Embryonic facial prominence (tissue), 1 donor: ENCODE measurements around the gene BNIPL.
A peak's percentile ranks its signal among the peaks of the same experiment; 100 is the strongest.

ENCODE experiments used
- DNase-seq: peaks from one replicate; pipeline ENCODE4 v3.0.0-alpha.2; 2016; ENCODE audit errors: extremely low spot score

The BNIPL gene

GRCh38 chr1:151036356-151036755 is at the start of gene BNIPL:
Gene BNIPL (plus strand): TSS chr1:151036586. CDS start chr1:151036726, 140 bp downstream.
- no peak for DNase-seq

DNA sequence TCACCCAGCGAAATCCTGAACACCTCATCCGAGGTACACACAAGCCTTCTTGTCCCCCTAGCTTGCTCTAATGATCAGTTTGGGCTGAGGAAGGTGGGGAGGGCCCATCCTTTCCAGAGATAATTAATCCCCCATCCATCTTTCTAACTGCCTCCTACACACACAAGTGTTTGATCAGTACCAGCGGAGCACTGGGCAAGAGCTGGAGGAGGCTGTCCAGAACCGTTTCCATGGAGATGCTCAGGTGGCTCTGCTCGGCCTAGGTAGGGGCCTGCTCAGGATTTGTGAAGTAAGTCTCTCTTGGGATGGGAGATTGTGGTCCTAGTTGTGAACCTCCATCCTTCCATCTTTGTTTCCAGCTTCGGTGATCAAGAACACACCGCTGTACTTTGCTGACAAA is 48.5 kb upstream of the BNIPL start:
- no peak for DNase-seq

GRCh38 chr1:150992626-150993025 is 43.8 kb upstream of the BNIPL start:
- no peak for DNase-seq

- no peak for DNase-seq
Observed at GRCh38 chr1:150994248-150994647, 42.1 kb upstream of the BNIPL start.

DNA sequence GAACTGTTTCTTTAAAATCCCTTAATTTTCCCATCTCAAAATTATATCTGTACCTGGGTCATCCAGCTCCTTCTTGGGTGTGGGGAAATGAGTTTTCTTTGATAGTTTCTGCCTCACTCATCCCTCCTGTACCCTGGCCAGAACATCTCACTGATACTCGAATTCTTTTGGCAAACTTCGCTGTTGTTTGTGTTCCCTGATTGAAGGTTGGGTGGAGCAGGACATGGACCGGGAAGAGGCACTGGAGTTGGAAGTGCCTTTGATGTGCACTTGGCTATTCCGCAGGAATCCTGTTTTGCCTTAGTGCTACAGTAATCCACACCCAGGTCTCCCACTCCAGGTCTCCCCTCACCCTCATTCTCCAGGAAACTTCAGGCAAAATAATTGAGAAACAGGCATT is 40.9 kb upstream of the BNIPL start:
- DNase-seq, result no peak

- no peak for DNase-seq
Observed at GRCh38 chr1:150995896-150996295, 40.5 kb upstream of the BNIPL start.

DNA sequence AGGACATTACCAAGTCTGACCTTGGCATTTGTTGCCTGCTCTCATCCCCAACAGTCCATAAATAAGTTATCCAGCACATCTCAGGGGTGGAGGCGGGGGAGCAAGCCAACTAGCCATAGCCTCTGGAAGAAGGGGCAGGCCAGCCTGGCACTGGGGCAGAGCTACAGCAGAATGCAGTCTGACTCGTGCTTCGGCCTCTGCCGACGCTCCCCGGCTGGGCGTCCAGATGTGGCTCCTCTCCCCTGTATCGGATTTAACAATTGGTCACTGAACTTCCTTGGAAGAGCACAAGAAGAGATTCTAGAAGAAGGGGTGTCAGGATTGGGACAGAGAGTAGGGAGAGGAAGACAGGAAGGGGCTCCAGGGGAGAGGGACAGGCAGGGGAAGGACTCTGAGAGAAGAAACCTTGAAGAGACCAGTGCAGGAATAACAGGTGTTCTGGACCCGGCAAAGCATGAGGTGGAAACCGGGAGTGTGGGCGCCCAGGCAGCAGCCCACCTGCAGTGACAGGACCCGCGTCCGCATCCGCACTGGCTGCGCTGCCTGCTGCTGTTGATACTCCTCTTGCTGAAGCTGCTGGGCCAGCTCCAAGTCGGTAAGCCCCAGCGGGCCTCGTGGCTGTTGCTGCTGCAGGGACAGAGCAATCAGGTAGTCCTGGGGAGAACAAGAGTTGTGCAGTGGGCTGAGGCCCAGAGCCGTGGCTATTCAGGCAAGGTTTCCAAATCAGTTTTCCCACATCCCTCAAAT is 39.1 kb upstream of the BNIPL start:
- no peak for DNase-seq

- no peak for DNase-seq
Observed at GRCh38 chr1:150997949-150998348, 38.4 kb upstream of the BNIPL start.

DNA sequence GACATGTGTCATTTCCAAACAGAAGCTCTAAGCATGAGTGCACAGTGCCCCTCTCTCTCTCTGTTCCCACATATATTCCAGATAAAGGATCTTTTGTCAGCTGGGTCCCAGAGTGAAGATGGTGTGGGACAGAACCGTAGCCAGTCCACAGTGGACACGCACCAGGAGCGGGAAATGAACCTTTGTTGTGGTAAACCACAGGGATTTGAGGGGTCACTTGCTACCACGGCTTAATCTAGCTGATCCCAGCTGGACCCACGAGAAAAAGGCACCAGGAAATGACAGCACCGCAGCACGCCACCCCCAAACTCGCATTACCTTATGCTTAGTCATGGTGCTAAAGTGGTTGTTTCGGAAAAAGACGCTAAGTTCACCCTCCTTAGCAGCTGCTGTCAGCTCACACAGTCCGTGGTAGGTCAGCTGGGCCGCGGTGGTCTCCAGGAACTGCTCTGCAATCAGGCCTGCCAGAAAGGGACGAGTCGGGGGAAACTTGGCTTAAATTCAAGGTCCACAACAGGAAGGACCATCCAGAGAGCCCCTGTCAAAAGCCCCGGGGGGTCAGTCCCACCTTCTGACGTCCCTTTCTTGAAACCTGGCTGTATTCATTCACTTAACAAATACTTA is 37.2 kb upstream of the BNIPL start:
- DNase-seq, result no peak

DNA sequence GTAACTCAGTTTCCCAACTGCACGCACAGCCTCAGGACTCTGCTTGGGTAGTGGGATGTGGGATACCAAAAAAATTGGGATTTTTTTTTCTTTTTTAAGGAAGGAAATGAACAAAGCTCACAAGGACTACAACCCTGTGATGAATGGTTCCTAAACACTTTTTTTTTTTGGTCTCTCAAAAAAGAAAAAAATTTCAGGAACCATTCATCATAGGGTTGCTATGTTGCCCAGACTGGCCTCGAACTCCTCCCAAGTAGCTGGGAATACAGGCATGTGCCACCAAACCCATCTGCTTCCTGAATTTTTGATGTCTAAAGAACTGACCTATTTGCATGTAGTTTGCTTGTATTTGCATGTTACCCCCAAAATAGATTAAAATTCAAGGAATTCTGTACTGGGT is 36.5 kb upstream of the BNIPL start:
- no peak for DNase-seq

- DNase-seq, result no peak
Observed at GRCh38 chr1:151000408-151000807, 36.0 kb upstream of the BNIPL start.

- no peak for DNase-seq
Observed at GRCh38 chr1:151001602-151002001, 34.8 kb upstream of the BNIPL start.

- no peak for DNase-seq
Observed at GRCh38 chr1:151002051-151002450, 34.3 kb upstream of the BNIPL start.

- no peak for DNase-seq
Observed at GRCh38 chr1:151002611-151003010, 33.8 kb upstream of the BNIPL start.

- DNase-seq, result no peak
Observed at GRCh38 chr1:151003180-151003579, 33.2 kb upstream of the BNIPL start.

- DNase-seq, result no peak
Observed at GRCh38 chr1:151005729-151006319, 30.6 kb upstream of the BNIPL start.

GRCh38 chr1:151006327-151007052 is 29.9 kb upstream of the BNIPL start, which contains the start of gene MINDY1:
Gene MINDY1 (minus strand): TSS chr1:151006902. CDS start chr1:151002617, 4,285 bp downstream.
- DNase-seq, result peak; percentile 81

DNA sequence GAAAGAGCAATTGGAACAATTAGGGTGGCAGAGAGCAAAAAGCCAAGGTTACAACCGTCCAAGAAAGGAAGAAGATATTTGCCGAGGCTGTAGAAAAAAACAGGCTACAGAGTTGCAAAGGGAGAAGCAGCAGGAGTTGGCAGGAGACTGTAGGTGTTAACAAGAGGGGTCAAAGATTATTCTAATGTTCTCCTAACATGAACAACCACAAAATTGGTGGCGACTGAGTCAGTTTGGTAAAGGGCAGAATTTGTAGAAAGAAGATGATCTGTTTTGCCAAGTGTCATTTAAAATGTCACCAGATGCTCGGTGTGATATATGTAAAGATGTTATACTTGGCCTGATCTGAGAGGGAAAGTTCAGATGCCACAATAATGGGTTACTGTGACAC is 28.5 kb upstream of the BNIPL start:
- no peak for DNase-seq

- DNase-seq, result peak; percentile 95
Observed at GRCh38 chr1:151008244-151009205, 27.9 kb upstream of the BNIPL start, which contains the start of gene PRUNE1. Gene PRUNE1 (plus strand): TSS chr1:151008449. CDS start chr1:151008633, 184 bp downstream.

DNA sequence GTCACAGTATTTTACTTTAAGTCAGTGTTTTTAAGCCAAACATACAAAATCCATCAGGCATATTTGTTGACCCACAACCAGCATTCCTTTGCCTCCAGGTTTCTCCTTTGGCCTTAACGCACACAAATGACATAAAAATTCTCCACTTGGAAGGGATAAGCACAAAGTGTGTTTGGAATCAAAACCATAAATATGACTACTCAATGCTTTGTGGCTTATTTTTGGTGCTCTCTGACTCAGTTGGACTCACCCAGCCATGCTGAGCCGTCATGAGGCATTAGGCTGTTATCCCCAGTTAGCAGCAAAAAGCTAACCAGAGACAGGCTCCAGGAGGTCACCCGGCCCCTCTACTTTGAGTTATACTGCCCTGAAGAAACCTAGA is 27.2 kb upstream of the BNIPL start:
- DNase-seq, result no peak
